Raji (cell line): ENCODE measurements around the gene CRIP2.

ENCODE experiments used
- POLR2A ChIP-seq: IDR thresholded peaks from 2 replicates; pipeline ENCODE4 v1.6.1; 2011; ENCODE audit warnings: low read depth, low read length, control low read depth; ENCODE audit not compliant: insufficient read depth

Gene CRIP2

DNA sequence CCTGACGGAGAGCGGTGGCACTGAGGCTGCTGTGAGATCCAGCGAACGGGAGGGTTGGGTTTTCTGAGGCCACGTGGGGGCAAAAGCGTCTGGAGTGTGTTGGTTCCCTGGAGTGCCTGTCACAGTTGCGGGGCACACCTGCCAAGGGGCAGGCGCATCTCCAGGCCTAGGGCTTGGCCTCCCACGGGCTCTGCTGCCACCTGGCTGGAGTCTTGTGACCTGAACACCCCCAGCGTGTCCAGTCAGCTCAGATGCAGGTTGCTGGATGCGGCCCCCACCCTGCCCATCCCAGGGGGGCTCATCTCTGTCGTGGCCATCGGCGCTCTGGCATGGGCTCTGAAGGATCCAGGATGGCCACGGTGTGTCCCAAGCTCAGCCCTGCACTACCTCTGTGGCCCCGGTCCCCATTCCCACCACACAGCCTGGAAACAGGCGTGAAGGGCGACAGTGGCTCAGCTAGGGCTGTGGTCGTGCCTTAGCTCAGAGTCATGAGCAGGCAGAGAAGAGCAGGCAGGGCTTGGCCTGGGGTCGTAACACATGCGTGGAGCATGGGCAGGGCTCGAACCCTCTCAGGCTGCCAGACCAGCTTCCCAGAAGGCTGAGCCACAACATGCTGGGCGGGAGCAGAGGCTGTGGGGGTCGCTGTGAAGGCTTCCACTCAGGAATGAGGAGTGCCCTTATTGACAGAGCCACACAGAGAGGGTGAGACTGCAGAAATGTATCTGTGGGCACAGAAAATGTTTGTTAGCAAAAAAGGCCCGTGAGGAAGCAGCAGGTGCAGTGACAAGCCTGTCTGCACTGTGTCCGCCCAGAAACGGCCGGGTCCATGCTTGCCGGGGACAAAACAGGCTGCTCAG is 23.5 kb upstream of the CRIP2 start:
- TF ChIP-seq POLR2A = no peak

DNA sequence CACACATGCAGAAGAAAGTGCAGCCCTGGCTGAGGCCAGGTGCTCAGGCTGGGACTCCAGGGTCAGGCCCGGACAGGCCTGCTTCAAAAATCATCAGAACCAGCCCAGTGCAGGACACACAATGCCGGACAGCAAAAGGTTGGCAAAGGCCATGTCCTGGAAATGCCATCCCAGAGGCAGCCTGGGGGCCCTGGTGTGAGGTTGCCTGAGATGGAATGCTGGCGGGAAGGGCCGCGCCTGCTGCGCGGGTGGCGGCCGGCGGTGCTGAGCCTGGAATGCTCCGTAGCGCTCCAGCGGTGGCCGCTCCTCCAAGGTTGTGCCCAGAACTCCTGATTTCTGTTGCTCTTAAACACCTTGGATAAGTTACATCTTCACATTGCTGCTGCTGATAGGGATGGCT is 21.7 kb upstream of the CRIP2 start:
- no peak for TF ChIP-seq POLR2A

DNA sequence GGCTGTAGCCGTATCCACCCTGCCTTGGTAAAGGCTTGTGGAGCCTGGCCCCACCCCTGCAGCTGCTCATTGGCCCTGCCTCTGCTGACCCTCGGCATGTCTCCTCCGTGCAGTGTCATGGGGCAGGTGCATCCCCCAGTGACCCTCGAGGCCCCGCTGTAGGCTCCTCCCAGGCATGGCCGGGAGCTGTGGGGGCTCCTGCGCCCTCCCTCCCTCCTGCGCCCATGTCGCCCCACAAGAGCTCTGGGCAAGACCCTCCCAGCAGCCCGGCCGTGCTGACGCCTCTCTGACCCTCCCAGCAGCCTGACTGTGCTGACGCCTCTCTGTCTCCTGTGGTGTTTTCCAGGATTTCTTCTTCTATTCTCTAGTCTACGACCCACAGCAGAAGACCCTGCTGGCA is 20.8 kb upstream of the CRIP2 start:
- TF ChIP-seq POLR2A = no peak

DNA sequence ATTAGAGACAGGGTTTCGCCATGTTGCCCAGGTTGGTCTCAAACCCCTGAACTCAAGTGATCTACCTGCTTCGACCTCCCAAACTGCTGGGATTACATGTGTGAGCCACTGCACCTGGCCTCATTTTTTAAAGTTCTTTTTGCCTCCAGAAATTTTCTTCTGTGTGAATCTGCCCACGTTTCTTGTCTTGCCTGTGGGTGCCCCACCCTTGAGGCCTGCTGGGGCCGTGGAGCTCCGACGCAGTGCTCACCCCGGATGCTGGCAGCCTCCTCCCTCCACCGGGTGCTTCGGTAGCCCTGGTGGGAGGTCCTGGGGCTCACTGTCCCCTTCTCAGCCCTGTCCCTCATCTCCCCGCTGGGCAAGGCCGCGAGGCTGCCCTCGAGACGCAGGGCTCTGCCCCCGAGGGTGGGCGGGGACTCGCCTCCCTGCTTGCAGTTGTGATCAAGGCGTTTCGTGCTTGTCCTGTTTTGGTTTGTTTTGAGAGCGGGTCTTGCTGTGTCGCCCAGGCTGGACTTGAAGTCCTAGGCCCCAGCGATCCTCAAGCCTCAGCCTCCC is 19.5 kb upstream of the CRIP2 start:
- no peak for TF ChIP-seq POLR2A

DNA sequence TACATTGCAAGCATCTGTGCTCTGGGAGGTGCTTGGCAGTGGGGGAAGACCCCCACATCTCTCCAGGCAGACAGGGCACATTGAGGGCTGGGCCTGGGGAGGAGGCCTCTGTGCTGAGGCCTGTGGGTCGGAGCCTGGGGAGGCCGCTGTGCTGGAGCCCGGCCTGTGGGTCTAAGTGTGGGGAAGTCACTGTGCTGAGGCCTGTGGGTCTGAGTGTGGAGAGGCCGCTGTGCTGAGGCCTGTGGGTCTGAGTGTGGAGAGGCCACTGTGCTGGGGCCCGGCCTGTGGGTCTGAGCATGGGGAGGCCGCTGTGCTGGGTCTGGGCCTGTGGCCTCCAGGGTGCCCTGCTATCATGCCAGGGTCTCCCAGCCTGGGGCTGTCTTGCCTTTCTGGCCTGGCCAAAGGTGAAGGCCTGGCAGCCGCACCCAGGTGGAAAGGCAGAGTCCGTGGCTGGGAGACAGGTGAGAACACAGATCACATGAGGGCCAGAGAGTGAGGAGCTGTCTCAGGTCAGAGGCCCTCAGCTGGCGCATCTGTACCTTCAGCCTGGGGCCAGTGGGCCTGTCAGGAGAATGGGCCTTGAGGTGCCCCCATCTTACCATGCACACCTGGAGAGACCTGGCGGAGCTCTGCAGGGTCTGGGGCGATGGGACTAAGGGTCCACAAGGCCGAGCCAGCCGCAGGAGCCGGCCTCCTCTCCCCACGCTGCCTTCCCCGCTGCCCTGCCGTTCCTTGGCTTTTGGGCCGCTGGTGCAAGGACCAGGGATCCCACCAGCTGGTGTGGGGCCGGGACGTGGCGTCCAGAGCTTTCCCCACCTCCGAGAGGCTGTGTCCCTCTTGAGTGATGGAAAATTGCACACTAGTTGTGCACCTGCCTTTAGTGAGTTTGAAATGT is 18.6 kb upstream of the CRIP2 start:
- no peak for TF ChIP-seq POLR2A

DNA sequence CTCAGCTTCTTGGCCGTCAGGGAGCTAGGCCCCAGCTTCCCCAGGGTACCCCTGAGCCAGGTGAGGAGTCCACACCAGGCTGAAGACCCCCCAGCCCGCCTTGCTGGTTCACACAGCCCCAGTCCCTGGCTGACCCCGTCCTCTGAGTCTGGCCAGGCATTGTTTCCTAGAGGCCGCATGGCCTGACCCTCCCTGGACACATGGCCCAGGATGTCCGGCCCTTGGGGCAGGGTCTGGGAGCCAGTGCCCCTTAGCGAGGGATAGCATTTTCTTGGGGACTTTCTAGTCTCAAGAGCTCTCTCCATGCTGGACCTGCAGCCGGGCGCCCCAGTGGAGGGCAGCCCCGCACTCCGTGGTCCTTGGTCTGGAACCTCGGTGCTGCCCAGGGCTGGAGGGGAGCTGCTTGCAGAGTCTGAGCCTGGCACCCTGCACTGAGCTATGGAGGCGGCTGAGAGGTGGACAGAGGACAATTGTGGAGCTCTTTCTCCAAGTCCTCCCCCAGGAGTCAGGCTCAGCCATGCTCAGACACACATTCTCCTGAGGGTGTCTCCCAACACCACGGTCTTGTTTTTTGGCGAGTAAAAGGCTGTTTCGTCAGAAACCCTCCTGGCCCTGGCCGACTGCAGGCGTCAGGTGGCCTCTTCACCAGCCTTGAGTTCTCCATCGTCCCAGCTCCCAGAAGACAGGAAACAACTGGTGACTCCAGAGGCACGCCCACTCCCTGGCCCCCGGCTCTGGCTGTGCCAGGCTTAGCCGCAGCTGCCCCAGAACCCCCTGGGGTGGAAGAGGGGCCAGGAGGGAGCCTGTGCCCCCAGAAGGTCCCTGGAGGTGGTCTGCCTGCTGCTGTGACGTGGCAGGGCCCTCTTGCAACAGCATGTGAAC is 17.6 kb upstream of the CRIP2 start:
- TF ChIP-seq POLR2A = no peak

DNA sequence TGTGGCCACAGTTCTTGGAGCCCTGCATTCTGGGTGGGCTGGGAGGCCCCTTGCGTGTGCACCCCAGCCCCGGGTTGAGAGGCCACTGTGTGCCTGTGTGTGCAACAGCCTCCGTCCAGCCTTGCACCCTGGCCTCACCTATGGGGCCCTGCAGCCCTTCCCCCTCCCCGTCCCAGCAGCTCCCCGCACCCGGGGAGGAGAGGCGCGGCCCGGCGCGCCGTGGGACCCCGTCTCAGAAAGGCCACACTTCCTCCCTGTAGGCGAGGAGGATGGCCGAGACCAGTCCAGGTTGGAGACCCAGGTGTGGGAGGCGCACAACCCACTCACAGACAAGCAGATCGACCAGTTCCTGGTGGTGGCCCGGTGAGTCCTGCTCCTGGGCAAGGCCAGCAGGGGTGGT is 16.6 kb upstream of the CRIP2 start:
- no peak for TF ChIP-seq POLR2A

DNA sequence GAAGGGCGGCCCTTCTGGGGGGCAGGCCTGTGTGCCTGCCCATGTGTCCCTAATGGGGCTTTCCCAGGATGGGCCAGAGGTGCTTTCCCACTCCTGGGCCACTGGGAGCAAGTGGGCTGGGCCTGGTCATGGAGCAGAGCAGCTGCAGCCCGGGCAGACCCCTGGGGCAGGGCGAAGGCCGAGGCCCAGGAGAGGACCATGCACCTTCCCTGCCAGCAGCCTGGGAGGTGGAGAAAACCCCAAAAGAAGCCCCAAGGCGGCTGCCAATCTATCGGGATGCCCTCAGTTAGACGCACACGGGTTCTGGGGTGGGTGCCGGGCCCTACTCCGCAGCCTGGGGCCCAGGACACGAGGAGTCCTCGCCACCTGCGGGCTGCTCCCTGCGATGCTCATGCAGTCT is 16.1 kb upstream of the CRIP2 start:
- TF ChIP-seq POLR2A = no peak

DNA sequence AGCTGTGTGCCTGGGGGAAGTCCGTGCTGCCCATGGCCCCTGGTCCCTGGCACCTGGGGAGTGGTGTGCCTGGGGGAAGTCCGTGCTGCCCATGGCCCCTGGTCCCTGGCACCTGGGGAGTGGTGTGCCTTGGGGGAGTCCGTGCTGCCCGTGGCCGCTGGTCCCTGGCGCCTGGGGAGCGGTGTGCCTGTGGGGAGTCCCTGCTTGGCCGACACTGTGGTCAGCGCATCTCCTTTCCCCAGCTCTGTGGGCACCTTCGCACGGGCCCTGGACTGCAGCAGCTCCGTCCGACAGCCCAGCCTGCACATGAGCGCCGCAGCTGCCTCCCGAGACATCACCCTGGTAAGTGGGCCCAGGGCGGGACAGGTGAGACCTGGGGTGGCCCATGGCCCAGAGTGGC is 14.5 kb upstream of the CRIP2 start:
- TF ChIP-seq POLR2A = no peak

DNA sequence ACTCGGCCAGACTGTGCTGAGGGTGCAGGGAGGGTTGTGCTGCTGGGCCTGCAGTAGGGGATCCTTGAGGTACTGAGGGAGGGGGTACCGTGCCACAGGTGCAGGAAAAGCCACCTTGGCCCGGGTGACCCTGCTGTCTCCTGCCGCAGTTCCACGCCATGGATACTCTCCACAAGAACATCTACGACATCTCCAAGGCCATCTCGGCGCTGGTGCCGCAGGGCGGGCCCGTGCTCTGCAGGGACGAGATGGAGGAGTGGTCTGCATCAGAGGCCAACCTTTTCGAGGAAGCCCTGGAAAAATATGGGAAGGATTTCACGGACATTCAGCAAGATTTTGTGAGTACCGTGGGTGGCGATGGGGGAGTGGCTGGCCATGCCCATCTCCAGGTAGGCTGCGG is 14.0 kb upstream of the CRIP2 start:
- no peak for TF ChIP-seq POLR2A

DNA sequence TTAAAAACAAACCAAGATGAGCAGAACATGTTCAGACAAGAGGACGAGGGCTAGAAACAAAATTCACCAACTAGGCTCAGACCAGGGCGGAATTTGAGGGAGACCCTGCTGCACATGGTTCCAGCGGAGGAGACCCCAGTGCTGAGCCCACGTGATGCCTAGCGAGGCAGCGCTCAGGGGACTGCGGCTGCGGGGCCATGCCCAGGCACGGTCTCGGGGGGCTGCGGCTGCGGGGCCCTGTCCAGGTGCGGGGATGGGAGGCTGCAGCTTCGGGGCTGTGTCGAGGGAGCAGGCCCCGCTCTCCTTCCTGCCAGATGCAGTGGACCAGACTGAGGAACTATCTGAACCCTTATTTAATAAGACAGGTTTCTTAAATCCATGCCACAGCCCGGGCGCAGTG is 12.7 kb upstream of the CRIP2 start:
- no peak for TF ChIP-seq POLR2A

DNA sequence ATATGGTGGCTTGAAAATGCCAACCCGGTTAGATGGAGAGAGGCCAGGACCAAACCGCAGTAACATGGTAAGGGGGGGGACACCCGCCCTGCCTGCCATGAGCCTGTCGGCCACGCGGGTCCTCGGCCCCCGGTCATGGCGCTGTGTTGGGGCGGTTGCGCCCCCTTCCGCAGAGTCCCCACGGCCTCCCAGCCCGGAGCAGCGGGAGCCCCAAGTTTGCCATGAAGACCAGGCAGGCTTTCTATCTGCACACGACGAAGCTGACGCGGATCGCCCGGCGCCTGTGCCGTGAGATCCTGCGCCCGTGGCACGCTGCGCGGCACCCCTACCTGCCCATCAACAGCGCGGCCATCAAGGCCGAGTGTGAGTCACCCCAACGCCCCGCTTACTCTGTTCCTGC is 10.1 kb upstream of the CRIP2 start:
- TF ChIP-seq POLR2A = no peak

DNA sequence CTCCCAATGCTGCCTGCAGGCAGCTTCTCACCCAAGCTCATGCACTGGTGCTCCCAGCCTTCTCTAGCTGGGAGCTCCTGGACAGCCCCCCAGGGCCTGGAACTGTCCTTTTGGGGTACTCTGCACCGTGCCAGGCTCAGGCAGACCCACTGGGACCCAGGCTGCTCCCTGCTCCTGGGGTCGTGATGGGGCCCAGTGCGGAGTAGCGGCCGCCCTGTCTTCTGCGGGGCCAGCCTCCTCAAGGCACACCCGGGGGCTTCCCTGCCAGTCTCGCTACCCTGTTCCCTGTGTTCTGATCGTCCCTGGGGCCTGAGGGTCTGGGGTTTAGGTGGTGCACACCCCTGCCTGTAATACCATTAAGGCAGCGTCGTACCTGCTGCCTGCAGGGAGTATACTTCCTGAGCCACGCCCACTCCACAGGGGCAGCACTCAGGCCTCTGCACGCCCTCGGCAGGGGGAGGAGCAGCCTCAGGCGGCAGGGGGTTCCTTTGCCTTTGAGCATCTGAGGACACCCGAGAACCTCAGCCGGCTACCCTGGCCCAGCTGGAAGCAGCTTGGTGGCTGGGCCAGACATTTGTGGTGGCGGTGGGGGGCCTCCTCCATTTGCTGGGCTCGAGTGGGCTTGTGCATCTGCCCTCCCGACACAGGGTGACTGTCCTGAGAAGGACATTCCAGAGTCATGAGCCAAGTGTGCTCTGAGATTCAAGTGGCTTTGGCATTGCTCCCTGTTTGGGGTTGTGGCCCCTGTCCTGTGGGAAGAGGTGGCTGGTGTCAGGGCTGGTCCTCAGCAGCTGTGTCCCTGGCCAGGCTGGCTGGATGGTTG is 9.2 kb upstream of the CRIP2 start:
- no peak for TF ChIP-seq POLR2A
